Cerebellar cortex (tissue), 1 donor: ENCODE measurements around the gene SPDYE2.
"Not testable (repeated sequence)": the region's sequence is repeated elsewhere in the genome, so short reads cannot be mapped to it uniquely, and the experiment has no call there.

Experiments used
- DNase-seq: peaks from one replicate; pipeline ENCODE4 v3.0.0-alpha.2; 2015; ENCODE audit warnings: low spot score

The SPDYE2 gene

DNA sequence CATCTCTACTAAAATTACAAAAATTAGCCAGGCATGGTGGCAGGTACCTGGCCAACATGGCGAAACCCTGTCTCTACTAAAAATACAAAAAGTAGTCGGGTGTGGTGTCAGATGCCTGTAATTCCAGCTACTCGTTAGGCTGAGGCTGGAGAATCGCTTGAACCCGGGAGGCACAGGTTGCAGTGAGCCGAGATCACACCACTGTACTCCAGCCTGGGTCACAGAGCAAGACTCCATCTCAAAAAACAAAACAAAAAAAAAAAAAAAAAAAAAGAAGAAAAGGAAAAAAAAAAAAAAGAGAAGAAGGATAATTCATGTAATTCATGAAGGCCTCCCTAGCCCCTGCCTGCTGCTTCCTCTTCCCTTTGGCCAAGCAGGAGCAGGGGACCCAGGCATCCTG is 10.4 kb upstream of the SPDYE2 start:
- not testable (repeated sequence) for DNase-seq

- not testable (repeated sequence) for DNase-seq
Measured at GRCh38 chr7:102542083-102542482, 8.9 kb upstream of the SPDYE2 start.

DNA sequence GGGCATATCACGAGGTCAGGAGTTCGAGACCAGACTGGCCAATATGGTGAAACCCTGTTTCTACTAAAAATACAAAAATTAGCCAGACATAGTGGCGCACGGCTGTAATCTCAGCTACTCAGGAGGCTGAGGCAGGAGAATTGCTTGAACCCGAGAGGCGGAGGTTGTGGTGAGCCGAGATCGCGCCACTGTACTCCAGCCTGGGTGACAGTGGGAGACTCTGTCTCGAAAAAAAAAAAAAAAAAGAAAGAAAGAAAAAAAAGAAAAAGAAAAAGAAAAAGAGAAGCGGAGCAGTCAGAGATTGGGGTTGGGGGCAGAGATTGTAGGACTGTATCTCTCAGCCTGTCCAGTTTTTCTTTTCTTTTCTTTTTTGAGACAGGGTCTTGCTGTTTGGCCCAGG is 8.3 kb upstream of the SPDYE2 start:
- not testable (repeated sequence) for DNase-seq

DNA sequence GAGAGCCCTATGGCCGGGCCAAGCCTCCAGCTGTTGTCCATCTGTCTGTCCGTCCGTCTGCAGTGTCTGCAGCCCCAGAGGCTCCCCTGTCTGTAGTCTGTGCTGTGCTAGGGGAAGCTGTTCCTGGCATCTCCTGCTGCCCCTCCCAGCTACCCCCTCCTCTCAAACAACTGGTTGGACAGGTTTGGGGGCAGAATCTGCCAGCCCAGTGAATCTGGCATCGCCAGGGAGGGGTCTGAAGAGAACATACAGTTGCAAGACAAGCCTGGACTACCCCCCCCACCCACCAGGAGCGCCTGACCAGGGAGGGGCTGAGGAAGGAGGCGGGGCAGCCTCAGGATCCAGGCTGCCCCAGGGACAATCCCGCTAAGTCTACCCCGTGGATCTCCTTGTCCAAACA is 7.4 kb upstream of the SPDYE2 start, which contains the start of gene UPK3BL2:
Gene UPK3BL2, minus strand, starts transcription at position 101 of the 400 bp plus-strand sequence. Its CDS starts 60 bp downstream, at position 41.
- DNase-seq, result not testable (repeated sequence)

- not testable (repeated sequence) for DNase-seq
Measured at GRCh38 chr7:102544372-102544771, 6.7 kb upstream of the SPDYE2 start.

DNA sequence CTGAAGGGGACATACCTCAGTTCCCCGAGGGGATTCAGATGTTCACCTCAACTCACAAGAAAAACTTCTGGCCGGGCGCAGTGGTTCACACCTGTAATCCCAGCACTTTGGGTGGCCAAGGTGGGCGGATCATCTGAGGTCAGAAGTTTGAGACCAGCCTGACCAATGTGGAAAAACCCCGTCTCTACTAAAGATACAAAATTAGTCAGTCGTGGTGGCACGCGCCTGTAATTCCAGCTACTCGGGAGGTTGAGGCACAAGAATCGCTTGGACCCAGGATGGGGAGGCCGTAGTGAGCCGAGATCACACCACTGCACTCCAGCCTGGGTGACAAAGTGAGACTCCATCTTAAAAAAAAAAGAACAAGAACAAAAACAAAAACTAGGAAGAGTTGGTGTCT is 5.7 kb upstream of the SPDYE2 start:
- DNase-seq, result not testable (repeated sequence)

DNA sequence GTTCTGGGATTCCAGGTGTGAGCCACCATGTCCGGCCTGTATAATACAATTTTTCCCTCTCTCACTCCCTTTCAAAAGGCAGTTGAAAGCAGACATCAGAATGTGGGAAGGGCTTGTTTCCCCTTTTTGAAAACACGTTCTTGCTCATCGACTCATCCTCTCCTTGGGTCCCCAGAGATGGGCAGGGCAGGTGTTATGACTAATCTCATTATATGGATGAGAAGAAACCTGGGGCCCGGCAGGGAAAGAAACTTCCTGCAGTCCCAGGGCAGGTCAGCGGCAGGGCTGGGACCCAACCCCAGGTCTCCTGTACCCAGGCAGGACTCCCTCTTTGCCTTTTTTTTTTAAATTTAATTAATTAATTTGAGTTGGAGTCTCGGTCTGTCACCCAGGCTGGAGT is 4.7 kb upstream of the SPDYE2 start:
- DNase-seq, result not testable (repeated sequence)

DNA sequence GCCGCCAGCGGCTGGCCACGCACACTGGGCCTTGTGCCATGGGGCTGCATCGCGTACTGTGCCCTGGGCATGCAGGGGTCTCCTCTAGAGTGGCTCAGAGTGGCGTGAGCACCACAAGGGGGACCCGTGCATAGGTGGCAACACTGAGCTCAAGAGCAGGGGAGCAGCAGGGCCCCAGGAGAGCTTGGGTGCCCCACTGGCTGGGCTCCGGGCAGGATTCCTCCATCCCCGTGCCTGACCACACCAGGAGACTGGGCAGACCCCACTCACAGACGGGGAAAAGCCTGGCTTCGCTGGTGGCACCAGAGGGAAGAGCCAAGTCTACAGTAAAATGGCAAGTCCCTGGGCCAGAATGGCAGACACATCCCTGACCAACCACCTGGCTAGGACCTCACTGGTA is 17.6 kb downstream of the SPDYE2 start:
- not testable (repeated sequence) for DNase-seq

GRCh38 chr7:102572261-102573239 is 21.5 kb downstream of the SPDYE2 start, which contains the start of gene POLR2J3:
Gene POLR2J3, minus strand, starts transcription at chr7:102572583. Its CDS starts 62 bp downstream, at chr7:102572521.
- DNase-seq, result peak; percentile 85

- not testable (repeated sequence) for DNase-seq
Measured at GRCh38 chr7:102574607-102575006, 23.6 kb downstream of the SPDYE2 start.

DNA sequence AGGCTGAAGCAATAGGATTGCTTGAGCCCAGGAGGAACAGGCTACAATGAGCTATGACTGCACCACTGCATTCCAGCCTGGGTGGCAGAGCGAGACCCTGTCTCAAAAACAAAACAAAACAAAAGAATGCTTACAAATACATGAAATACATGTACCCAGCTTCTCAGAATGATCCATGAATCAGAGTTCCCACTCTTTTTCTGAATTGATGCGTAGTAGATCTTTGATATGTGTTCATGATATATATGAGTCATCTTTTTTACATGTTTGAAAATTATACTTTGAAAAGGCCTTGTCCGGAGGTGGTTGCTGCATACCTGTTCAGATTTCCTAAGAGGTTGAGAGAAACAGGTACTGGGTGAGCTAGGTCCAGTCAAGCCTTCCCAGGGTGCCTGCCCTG is 25.3 kb downstream of the SPDYE2 start:
- not testable (repeated sequence) for DNase-seq

GRCh38 chr7:102577315-102578240 is 26.6 kb downstream of the SPDYE2 start:
- not testable (repeated sequence) for DNase-seq

DNA sequence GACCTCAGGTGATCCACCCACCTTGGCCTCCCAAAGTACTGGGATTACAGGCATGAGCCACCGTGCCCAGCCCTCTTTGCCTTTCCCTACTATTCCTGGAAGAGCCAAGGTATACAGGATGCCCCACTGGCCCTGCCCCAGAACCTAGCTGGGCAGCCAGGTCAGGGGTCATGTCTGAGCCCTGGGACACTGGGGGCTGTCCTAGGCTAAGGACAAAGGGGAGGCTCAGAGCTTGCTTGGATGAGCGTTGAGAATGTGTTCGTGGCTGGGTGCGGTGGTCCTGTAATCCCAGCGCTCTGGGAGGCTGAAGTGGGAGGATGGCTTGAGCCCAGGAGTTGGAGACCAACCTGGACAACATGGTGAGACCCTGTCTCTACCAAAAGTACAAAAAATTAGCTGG is 27.5 kb downstream of the SPDYE2 start:
- not testable (repeated sequence) for DNase-seq

DNA sequence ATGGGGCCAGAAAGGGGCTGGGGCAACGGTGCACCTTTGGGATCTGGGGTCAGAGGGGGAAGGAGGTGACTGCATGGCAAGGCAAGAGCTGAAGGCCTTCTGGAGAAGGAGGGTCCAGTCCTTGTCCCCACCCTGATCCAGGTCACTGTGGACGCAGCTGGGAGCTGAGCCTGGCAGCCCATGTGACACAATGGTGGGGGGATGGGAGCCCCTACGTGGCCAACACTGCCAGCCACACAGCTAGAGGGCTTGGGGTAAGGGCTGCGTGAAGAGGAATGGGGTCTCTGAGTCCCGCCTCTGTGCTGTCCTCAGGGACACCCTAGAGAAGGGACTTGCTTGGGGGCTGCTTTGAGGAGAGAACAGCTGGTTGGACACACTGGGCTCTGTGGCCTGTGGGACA is 30.7 kb downstream of the SPDYE2 start:
- not testable (repeated sequence) for DNase-seq

- not testable (repeated sequence) for DNase-seq
Measured at GRCh38 chr7:102583495-102583894, 32.5 kb downstream of the SPDYE2 start.

- DNase-seq, result not testable (repeated sequence)
Measured at GRCh38 chr7:102589857-102590256, 38.8 kb downstream of the SPDYE2 start.

GRCh38 chr7:102592477-102593019 is 41.5 kb downstream of the SPDYE2 start:
- DNase-seq, result not testable (repeated sequence)

- DNase-seq, result not testable (repeated sequence)
Measured at GRCh38 chr7:102593637-102594334, 42.8 kb downstream of the SPDYE2 start.

- not testable (repeated sequence) for DNase-seq
Measured at GRCh38 chr7:102596036-102596435, 45.0 kb downstream of the SPDYE2 start.

- not testable (repeated sequence) for DNase-seq
Measured at GRCh38 chr7:102599699-102600098, 48.7 kb downstream of the SPDYE2 start.

GRCh38 chr7:102602317-102602716 is 51.3 kb downstream of the SPDYE2 start:
- not testable (repeated sequence) for DNase-seq
